SK-N-SH treated with all-trans-retinoic acid at 6 μM for 48 hours (cell line): ENCODE data around the gene CREBBP.

Experiments
- ATAC-seq: fragments of 200-7000 bp; cut with Tn5 transposase; 3 replicates; pipeline ENCODE4 v1.9.1; 2020; ENCODE audit warnings: mild to moderate bottlenecking, moderate library complexity
- ARNTL ChIP-seq: fragments of 450-650 bp; formaldehyde crosslinking; IDR thresholded peaks from 2 replicates; pipeline ENCODE4 v1.5.0; 2020; ENCODE audit warnings: low read depth, mild to moderate bottlenecking, moderate library complexity, borderline replicate concordance
- CREB5 ChIP-seq: fragments of 250-450 bp; sonication (Bioruptor Pico); IDR thresholded peaks from 2 replicates; pipeline ENCODE4 v1.5.1; 2020; ENCODE audit warnings: low read depth, mild to moderate bottlenecking, moderate library complexity
- CSRNP3 ChIP-seq: fragments of 250-450 bp; sonication (Bioruptor Pico); IDR thresholded peaks from 2 replicates; pipeline ENCODE4 v1.5.1; 2021; ENCODE audit warnings: mild to moderate bottlenecking, moderate library complexity
- ESRRG ChIP-seq: fragments of 250-450 bp; sonication (Bioruptor Pico); IDR thresholded peaks from 2 replicates; pipeline ENCODE4 v1.6.1; 2021; ENCODE audit warnings: mild to moderate bottlenecking
- GLIS3 ChIP-seq: fragments of 250-450 bp; sonication (Bioruptor Pico); IDR thresholded peaks from 2 replicates; pipeline ENCODE4 v1.5.0; 2020; ENCODE audit warnings: mild to moderate bottlenecking, moderate library complexity
- ISL1 ChIP-seq: fragments of 250-450 bp; sonication (Bioruptor Pico); IDR thresholded peaks from 2 replicates; pipeline ENCODE4 v2.1.2; 2022; ENCODE audit warnings: mild to moderate bottlenecking, moderate library complexity
- OSR1 ChIP-seq: fragments of 250-450 bp; sonication (Bioruptor Pico); IDR thresholded peaks from 2 replicates; pipeline ENCODE4 v1.8.0; 2022; ENCODE audit warnings: moderate library complexity, mild to moderate bottlenecking, inconsistent platforms
- PPARA ChIP-seq: fragments of 250-450 bp; sonication (Bioruptor Pico); IDR thresholded peaks from 2 replicates; pipeline ENCODE4 v1.5.0; 2020; ENCODE audit warnings: mild to moderate bottlenecking, borderline replicate concordance
- RARB ChIP-seq: fragments of 250-450 bp; sonication (Bioruptor Pico); IDR thresholded peaks from 2 replicates; pipeline ENCODE4 v1.8.0; 2021; ENCODE audit warnings: mild to moderate bottlenecking, moderate library complexity
- SNAI2 ChIP-seq: fragments of 250-450 bp; sonication (Bioruptor Pico); IDR thresholded peaks from 2 replicates; pipeline ENCODE4 v1.5.0; 2020; ENCODE audit warnings: mild to moderate bottlenecking, moderate library complexity
- TCF4 ChIP-seq: fragments of 250-450 bp; sonication (Bioruptor Pico); IDR thresholded peaks from 2 replicates; pipeline ENCODE4 v1.8.0; 2021; ENCODE audit warnings: mild to moderate bottlenecking, moderate library complexity, borderline replicate concordance
- TOX ChIP-seq: fragments of 250-450 bp; sonication (Bioruptor Pico); IDR thresholded peaks from 2 replicates; pipeline ENCODE4 v1.8.0; 2021; ENCODE audit warnings: mild to moderate bottlenecking, moderate library complexity, borderline replicate concordance
- TSHZ2 ChIP-seq: fragments of 250-450 bp; sonication (Bioruptor Pico); IDR thresholded peaks from 2 replicates; pipeline ENCODE4 v1.5.0; 2020; ENCODE audit warnings: mild to moderate bottlenecking, moderate library complexity
- ZFP30 ChIP-seq: fragments of 450-650 bp; formaldehyde crosslinking; IDR thresholded peaks from 2 replicates; pipeline ENCODE4 v1.5.0; 2022; ENCODE audit warnings: mild to moderate bottlenecking, moderate library complexity
- ZNF565 ChIP-seq: fragments of 450-650 bp; formaldehyde crosslinking; conservative IDR thresholded peaks from 2 replicates; pipeline ENCODE4 v1.5.0; 2020; ENCODE audit warnings: low read depth, mild to moderate bottlenecking, moderate library complexity
- ZNF8 ChIP-seq: fragments of 450-650 bp; formaldehyde crosslinking; IDR thresholded peaks from 2 replicates; pipeline ENCODE4 v1.5.0; 2020; ENCODE audit warnings: mild to moderate bottlenecking, moderate library complexity

Gene CREBBP

GRCh38 chr16:3868967-3869366, 11.5 kb downstream of the CREBBP start:
- TF ChIP-seq TCF4 (CRISPR knock-in tag) (no peak), SNAI2 (CRISPR knock-in tag) (no peak), ARNTL (CRISPR knock-in tag) (no peak), GLIS3 (CRISPR knock-in tag) (no peak), ESRRG (CRISPR knock-in tag) (no peak), ZFP30 (CRISPR knock-in tag) (no peak), TOX (CRISPR knock-in tag) (no peak), PPARA (no peak), CSRNP3 (CRISPR knock-in tag) (no peak), CREB5 (CRISPR knock-in tag) (no peak), TSHZ2 (CRISPR knock-in tag) (no peak), RARB (CRISPR knock-in tag) (no peak), ZNF565 (CRISPR knock-in tag) (no peak), ISL1 (CRISPR knock-in tag) (no peak), OSR1 (CRISPR knock-in tag) (no peak)
- no peak for ATAC-seq

GRCh38 chr16:3868556-3868955, 12.0 kb downstream of the CREBBP start:
- ATAC-seq = no peak
- no peak for TF ChIP-seq CREB5 (CRISPR knock-in tag)
- TF ChIP-seq TSHZ2 (CRISPR knock-in tag) = no peak

- ATAC-seq = no peak
Measured at GRCh38 chr16:3866703-3867431, 13.6 kb downstream of the CREBBP start.

More at GRCh38 chr16:3866703-3867431, 13.6 kb downstream of the CREBBP start:
- no peak for TF ChIP-seq ZFP30 (CRISPR knock-in tag)
- no peak for TF ChIP-seq ZNF8 (CRISPR knock-in tag)
- TF ChIP-seq CREB5 (CRISPR knock-in tag) = no peak
- no peak for TF ChIP-seq ESRRG (CRISPR knock-in tag)
